ENCODE measurements around the gene GART.

DNA sequence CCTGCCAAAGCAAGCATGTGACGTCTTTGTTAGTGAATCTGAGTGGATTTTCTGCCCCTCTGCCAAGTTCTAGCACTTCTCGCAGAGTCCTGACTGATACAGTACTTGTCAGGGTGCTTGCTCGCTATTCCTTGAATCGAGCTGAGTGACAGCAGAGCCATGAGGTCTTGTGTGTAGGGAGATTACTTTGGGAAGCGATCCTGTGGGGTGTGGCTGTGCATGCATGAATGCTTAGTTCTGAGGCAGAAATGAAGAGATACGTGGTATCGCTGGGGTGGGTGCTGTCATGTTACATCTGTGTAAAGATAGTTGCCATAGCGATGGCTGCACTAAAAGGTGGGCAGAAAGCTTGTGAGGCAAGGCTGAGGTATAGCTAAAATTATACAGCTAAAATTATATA lies 31.1 kb downstream of the GART start:
- TF ChIP-seq, protein P1, sequence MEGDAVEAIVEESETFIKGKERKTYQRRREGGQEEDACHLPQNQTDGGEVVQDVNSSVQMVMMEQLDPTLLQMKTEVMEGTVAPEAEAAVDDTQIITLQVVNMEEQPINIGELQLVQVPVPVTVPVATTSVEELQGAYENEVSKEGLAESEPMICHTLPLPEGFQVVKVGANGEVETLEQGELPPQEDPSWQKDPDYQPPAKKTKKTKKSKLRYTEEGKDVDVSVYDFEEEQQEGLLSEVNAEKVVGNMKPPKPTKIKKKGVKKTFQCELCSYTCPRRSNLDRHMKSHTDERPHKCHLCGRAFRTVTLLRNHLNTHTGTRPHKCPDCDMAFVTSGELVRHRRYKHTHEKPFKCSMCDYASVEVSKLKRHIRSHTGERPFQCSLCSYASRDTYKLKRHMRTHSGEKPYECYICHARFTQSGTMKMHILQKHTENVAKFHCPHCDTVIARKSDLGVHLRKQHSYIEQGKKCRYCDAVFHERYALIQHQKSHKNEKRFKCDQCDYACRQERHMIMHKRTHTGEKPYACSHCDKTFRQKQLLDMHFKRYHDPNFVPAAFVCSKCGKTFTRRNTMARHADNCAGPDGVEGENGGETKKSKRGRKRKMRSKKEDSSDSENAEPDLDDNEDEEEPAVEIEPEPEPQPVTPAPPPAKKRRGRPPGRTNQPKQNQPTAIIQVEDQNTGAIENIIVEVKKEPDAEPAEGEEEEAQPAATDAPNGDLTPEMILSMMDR (IDR thresholded peaks at IDR 0.05), result no peak
- TF ChIP-seq FOXS1 (CRISPR knock-in tag; IDR thresholded peaks at IDR 0.05) (no peak), RNF2 (IDR thresholded peaks at IDR 0.05; ENCODE audit: borderline replicate concordance, low read depth) (no peak), NR3C1 (IDR thresholded peaks at IDR 0.05) (no peak), HDAC2 (IDR thresholded peaks at IDR 0.05) (no peak), ESRRA (IDR thresholded peaks at IDR 0.05; ENCODE audit: borderline replicate concordance, low read length) (no peak), POLR2A (IDR thresholded peaks at IDR 0.05; ENCODE audit: low read length) (no peak)
- TF ChIP-seq, protein P2, sequence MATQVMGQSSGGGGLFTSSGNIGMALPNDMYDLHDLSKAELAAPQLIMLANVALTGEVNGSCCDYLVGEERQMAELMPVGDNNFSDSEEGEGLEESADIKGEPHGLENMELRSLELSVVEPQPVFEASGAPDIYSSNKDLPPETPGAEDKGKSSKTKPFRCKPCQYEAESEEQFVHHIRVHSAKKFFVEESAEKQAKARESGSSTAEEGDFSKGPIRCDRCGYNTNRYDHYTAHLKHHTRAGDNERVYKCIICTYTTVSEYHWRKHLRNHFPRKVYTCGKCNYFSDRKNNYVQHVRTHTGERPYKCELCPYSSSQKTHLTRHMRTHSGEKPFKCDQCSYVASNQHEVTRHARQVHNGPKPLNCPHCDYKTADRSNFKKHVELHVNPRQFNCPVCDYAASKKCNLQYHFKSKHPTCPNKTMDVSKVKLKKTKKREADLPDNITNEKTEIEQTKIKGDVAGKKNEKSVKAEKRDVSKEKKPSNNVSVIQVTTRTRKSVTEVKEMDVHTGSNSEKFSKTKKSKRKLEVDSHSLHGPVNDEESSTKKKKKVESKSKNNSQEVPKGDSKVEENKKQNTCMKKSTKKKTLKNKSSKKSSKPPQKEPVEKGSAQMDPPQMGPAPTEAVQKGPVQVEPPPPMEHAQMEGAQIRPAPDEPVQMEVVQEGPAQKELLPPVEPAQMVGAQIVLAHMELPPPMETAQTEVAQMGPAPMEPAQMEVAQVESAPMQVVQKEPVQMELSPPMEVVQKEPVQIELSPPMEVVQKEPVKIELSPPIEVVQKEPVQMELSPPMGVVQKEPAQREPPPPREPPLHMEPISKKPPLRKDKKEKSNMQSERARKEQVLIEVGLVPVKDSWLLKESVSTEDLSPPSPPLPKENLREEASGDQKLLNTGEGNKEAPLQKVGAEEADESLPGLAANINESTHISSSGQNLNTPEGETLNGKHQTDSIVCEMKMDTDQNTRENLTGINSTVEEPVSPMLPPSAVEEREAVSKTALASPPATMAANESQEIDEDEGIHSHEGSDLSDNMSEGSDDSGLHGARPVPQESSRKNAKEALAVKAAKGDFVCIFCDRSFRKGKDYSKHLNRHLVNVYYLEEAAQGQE (IDR thresholded peaks at IDR 0.05), result no peak

All from A549 (cell line).